Ishikawa (cell line): ENCODE measurements around the gene CUL3.

ENCODE experiments used
- CEBPB ChIP-seq: IDR thresholded peaks from 2 replicates; pipeline ENCODE4 v1.6.1; 2012
- CREB1 ChIP-seq: IDR thresholded peaks from 2 replicates; pipeline ENCODE4 v1.6.1; 2012; ENCODE audit warnings: low read depth
- EGR1 ChIP-seq: IDR thresholded peaks from 2 replicates; pipeline ENCODE4 v1.6.1; 2012
- EP300 ChIP-seq: IDR thresholded peaks from 2 replicates; pipeline ENCODE4 v1.6.1; 2012; ENCODE audit warnings: borderline replicate concordance
- FOXM1 ChIP-seq: IDR thresholded peaks from 2 replicates; pipeline ENCODE4 v1.6.1; 2012; ENCODE audit warnings: low read depth, borderline replicate concordance
- MAX ChIP-seq: IDR thresholded peaks from 2 replicates; pipeline ENCODE4 v1.6.1; 2012
- NFIC ChIP-seq: IDR thresholded peaks from 2 replicates; pipeline ENCODE4 v1.6.1; 2012
- RAD21 ChIP-seq: IDR thresholded peaks from 2 replicates; pipeline ENCODE4 v1.6.1; 2012; ENCODE audit warnings: low read depth
- REST ChIP-seq: IDR thresholded peaks from 2 replicates; pipeline ENCODE4 v1.6.1; 2012; ENCODE audit warnings: low read depth, mild to moderate bottlenecking
- TAF1 ChIP-seq: IDR thresholded peaks from 2 replicates; pipeline ENCODE4 v1.6.1; 2012; ENCODE audit warnings: low read depth, mild to moderate bottlenecking
- TCF12 ChIP-seq: IDR thresholded peaks from 2 replicates; pipeline ENCODE4 v1.6.1; 2012; ENCODE audit warnings: low read depth
- TEAD4 ChIP-seq: IDR thresholded peaks from 2 replicates; pipeline ENCODE4 v1.6.1; 2012
- USF1 ChIP-seq: IDR thresholded peaks from 2 replicates; pipeline ENCODE4 v1.6.1; 2012
- YY1 ChIP-seq: IDR thresholded peaks from 2 replicates; pipeline ENCODE4 v1.6.1; 2012; ENCODE audit warnings: low read depth
- ZBTB7A ChIP-seq: IDR thresholded peaks from 2 replicates; pipeline ENCODE4 v1.6.1; 2012; ENCODE audit warnings: low read depth

Gene CUL3

DNA sequence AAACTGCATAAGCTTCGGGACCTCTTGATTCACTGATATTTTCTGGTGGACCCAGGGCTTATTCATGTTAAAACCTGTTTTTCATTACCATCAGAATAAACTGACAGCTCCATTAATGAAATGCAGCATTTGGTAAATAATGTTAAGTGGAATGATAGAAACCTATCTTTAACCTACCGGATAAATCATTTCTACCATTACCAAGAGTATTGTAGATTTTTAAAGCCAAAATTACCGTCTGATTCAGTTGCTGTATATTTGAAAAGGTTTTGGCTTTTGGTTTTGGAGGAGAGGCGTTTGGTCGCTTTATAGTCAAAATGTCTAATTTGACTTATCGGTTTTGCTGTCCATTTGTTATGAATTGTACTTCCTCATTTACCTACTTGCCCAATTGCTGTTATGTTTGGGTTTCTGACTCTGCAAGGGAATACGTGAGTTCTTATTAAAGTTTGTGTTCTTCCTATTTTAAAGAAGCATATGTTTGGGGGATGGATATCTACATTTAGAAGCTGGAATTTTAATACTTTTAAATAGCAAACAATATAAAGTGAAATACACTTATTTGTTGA is 1.0 kb upstream of the CUL3 start:
- TF ChIP-seq TAF1 (no peak), YY1 (no peak), NFIC (no peak), CREB1 (no peak), TEAD4 (no peak), RAD21 (no peak), REST (no peak), USF1 (no peak), ZBTB7A (no peak), MAX (no peak), FOXM1 (no peak), CEBPB (no peak)

GRCh38 chr2:224584785-224585210 is 365 bp downstream of the CUL3 start:
- no peak for TF ChIP-seq NFIC

GRCh38 chr2:224584111-224584784 is 915 bp downstream of the CUL3 start:
- no peak for TF ChIP-seq USF1
- no peak for TF ChIP-seq ZBTB7A
- no peak for TF ChIP-seq TCF12
- 0 out of 2 replicates have a peak, but pooled peaks have one; percentile 31 for TF ChIP-seq MAX

DNA sequence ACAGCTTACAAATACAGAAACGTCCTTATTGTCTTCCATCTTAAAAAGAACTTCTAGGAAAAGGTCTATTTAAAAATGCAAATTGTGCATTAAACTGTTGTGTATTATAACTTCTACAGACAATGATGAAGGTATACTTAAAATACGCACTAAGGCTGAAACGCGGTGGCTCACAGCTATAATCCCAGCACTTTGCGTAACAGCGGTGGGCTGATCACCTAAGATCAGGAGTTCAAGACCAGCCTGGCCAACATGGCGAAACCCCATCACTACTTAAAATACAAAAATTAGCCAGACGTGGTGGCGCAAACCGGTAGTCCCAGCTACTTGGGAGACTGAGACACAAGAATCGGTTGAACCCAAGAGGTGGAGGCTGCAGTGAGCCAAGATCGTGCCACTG is 4.9 kb downstream of the CUL3 start:
- TF ChIP-seq TCF12 (no peak), EP300 (no peak), CEBPB (no peak), RAD21 (no peak), FOXM1 (no peak), ZBTB7A (no peak), TAF1 (no peak), NFIC (no peak), USF1 (no peak), MAX (no peak), REST (no peak), TEAD4 (no peak), CREB1 (no peak), YY1 (no peak), EGR1 (no peak)

DNA sequence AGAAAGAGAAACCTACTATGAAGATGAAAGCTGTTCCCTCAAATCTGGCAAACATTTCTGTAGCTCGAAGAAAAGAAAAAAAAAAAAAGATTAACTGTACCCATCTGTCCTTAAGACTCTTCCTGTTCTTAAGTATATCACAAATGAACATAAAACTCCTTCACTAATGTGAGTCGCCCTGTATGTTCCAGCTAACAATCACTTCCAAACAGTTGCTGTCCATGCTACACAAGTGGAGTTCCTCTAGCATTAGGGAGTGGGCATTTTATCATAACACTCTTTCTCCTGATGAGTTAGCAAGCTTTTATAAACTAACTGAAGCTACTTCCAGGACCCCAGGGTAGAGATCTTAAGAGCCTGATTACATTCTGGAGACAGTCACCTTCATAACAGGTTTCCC is 5.8 kb downstream of the CUL3 start:
- TF ChIP-seq CEBPB (no peak), TCF12 (no peak), YY1 (no peak), ZBTB7A (no peak), FOXM1 (no peak), REST (no peak), TEAD4 (no peak), TAF1 (no peak), MAX (no peak)
